ENCODE measurements around the gene TP53I13.

- TF ChIP-seq, protein P1, sequence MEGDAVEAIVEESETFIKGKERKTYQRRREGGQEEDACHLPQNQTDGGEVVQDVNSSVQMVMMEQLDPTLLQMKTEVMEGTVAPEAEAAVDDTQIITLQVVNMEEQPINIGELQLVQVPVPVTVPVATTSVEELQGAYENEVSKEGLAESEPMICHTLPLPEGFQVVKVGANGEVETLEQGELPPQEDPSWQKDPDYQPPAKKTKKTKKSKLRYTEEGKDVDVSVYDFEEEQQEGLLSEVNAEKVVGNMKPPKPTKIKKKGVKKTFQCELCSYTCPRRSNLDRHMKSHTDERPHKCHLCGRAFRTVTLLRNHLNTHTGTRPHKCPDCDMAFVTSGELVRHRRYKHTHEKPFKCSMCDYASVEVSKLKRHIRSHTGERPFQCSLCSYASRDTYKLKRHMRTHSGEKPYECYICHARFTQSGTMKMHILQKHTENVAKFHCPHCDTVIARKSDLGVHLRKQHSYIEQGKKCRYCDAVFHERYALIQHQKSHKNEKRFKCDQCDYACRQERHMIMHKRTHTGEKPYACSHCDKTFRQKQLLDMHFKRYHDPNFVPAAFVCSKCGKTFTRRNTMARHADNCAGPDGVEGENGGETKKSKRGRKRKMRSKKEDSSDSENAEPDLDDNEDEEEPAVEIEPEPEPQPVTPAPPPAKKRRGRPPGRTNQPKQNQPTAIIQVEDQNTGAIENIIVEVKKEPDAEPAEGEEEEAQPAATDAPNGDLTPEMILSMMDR (IDR thresholded peaks at IDR 0.05): no peak
- no peak for TF ChIP-seq POLR2A (IDR thresholded peaks at IDR 0.05)
Measured at GRCh38 chr17:29574732-29575510, 6.4 kb downstream of the TP53I13 start.
